BE2C (cell line): ENCODE results near the gene SPART.

Experiments
- DNase-seq: peaks from one replicate; pipeline ENCODE4 v3.0.0-alpha.2; 2020
- H3K27me3 ChIP-seq: fragments of 250-450 bp; sonication (Bioruptor Pico); 2 replicates; pipeline ENCODE4 v1.5.1; 2020; ENCODE audit warnings: mild to moderate bottlenecking
- H3K36me3 ChIP-seq: fragments of 250-450 bp; sonication (Bioruptor Pico); 2 replicates; pipeline ENCODE4 v1.5.1; 2020; ENCODE audit warnings: mild to moderate bottlenecking
- H3K4me1 ChIP-seq: fragments of 250-450 bp; sonication (Bioruptor Pico); 2 replicates; pipeline ENCODE4 v1.5.1; 2020
- H3K4me3 ChIP-seq: 2 replicates; pipeline ENCODE4 v1.5.1; 2011; ENCODE audit warnings: low read depth, low read length
- H3K9me3 ChIP-seq: fragments of 250-450 bp; sonication (Bioruptor Pico); 2 replicates; pipeline ENCODE4 v1.5.1; 2020
- TF ChIP-seq, protein P1 (sequence below): IDR thresholded peaks from 2 replicates; pipeline ENCODE4 v1.5.1; 2012; ENCODE audit warnings: mild to moderate bottlenecking, low read depth, low read length

SPART gene

DNA sequence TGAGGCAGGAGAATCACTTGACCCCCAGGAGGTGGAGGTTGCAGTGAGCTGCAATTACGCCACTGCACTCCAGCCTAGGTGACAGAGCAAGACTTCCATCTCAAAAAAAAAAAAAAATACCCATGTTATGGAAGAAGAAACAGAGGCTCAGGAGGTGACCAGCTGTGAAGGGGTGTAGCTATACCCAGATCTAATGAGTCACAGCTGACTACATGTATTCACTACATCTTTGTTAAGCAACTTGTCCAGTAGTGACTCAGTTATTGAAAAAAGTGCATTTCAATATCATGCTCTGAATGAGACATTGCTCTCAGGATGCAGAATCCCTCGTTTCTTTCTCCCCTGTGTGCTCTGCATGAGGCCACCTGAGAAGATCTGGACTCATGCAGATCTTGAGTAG, 16.1 kb upstream of the SPART start:
- Histone ChIP-seq H3K36me3 (no peaks in the 10 kb centered on the region), H3K27me3 (0 out of 2 replicates have a peak, but pooled peaks cover 3% of the 10 kb centered on the region), H3K9me3 (no peaks in the 10 kb centered on the region), H3K4me3 (no peak overlapping the region), H3K4me1 (no peaks in the 10 kb centered on the region)
- no peak for DNase-seq
- TF ChIP-seq, protein P1, sequence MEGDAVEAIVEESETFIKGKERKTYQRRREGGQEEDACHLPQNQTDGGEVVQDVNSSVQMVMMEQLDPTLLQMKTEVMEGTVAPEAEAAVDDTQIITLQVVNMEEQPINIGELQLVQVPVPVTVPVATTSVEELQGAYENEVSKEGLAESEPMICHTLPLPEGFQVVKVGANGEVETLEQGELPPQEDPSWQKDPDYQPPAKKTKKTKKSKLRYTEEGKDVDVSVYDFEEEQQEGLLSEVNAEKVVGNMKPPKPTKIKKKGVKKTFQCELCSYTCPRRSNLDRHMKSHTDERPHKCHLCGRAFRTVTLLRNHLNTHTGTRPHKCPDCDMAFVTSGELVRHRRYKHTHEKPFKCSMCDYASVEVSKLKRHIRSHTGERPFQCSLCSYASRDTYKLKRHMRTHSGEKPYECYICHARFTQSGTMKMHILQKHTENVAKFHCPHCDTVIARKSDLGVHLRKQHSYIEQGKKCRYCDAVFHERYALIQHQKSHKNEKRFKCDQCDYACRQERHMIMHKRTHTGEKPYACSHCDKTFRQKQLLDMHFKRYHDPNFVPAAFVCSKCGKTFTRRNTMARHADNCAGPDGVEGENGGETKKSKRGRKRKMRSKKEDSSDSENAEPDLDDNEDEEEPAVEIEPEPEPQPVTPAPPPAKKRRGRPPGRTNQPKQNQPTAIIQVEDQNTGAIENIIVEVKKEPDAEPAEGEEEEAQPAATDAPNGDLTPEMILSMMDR: no peak

DNA sequence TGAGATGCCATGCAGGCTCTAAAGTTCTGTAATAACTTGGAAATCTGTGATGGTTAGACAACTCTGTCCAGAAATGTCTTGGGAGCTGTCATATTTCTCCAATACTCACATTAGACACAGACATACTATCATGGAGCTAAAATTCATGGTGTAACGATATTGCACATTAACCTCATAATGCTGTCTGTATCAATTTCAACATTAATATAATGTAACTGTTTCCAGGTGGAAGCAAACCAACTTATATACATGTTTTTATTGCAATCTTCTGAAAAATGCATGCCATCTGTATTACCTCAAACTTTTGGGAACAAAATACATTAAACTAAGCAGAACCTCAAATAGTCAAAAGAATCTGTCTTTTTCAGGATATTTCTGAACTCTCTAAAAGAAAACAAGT, 14.7 kb upstream of the SPART start:
- Histone ChIP-seq H3K4me1 (no peaks in the 10 kb centered on the region), H3K36me3 (no peaks in the 10 kb centered on the region), H3K4me3 (no peak overlapping the region), H3K27me3 (peaks cover 7% of the 10 kb centered on the region; the same call in 1 of the 2 replicates), H3K9me3 (no peaks in the 10 kb centered on the region)
- no peak for DNase-seq
- TF ChIP-seq, protein P1: no peak

DNA sequence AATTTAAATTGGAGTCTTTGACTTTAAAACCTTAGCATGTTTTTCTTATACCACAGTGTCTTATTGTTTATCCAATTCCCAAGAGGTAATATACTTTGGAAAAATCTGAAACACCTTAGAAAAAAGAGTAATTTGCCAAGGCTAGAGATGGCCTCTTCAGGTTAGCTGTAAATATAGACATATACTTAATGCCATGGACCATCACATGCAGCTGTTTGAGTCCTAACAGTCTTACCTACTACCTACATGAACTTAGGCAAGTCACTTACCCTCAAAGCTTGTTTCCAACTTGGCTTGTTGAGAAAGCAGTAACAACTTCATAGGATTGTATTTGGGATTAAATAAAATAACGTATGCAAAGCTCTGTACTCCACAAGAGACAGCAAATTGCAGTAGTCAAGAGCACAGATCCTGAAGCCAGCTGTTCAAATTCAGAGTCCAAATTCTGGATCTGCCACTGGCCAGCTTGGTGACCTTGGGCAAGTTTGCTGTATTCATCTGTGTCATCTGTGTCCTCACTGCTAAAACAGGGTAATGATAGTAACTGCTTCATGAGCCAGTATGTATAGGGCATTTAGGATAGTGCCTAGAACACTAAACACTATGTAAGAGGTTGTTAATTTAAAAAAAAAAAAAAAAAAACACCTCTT, 13.2 kb upstream of the SPART start:
- DNase-seq: no peak
- H3K4me3 ChIP-seq: no peak overlapping the region
- H3K4me1 ChIP-seq: no peaks in the 10 kb centered on the region
- TF ChIP-seq, protein P1: no peak
- peaks cover 7% of the 10 kb centered on the region; the same call in 1 of the 2 replicates for H3K27me3 ChIP-seq
- H3K9me3 ChIP-seq: no peaks in the 10 kb centered on the region
- no peaks in the 10 kb centered on the region for H3K36me3 ChIP-seq

DNA sequence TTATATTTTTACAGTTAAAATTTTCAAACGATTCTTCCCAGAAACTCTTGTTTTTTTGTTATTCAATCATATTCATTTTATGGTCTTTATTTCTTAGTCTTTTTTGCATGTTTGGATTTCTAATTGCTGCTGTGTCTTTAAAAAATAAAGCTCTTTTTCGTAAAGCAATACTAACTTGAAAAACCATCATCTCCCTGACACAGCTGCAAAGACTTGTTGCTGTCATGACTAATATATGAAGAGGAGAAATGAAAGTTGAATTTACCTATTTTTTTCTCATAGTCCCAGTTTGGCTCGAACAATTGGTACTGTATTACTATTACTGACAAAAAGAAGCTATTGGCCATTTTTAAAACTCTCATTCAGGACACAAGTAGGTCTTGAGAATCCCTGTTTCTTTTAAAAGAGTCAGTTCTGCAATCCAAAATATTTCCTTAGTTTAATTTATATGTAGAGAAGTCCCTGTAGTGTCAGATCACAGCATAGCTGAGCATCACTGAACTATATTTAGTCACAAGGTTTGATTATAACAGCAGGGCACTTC, 12.1 kb upstream of the SPART start:
- DNase-seq: no peak
- no peaks in the 10 kb centered on the region for H3K9me3 ChIP-seq
- no peaks in the 10 kb centered on the region for H3K4me1 ChIP-seq
- peaks cover 7% of the 10 kb centered on the region; the same call in 1 of the 2 replicates for H3K27me3 ChIP-seq
- H3K4me3 ChIP-seq: no peak overlapping the region
- TF ChIP-seq, protein P1: no peak
- no peaks in the 10 kb centered on the region for H3K36me3 ChIP-seq

DNA sequence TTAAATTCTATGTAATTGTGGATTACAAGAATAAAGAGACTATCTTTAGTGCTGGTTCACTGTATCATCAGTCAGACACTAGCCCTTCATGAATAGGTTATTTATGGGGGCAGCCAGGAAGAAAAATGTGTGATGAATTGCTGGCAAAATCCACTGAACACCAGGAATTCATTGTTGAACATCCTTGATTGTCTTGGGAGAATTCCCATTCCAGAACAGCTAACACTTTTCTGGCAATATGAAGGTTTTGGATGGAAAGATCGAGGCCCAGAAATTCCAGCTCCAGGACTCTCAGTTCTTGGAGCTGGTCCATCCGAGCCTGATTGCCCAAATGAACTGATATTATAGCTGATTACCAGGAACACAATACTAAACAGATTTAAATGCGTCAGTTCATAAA, 11.5 kb upstream of the SPART start:
- no peak for DNase-seq
- Histone ChIP-seq H3K4me3 (no peak overlapping the region), H3K27me3 (peaks cover 7% of the 10 kb centered on the region; the same call in 1 of the 2 replicates), H3K9me3 (no peaks in the 10 kb centered on the region), H3K4me1 (no peaks in the 10 kb centered on the region), H3K36me3 (no peaks in the 10 kb centered on the region)
- TF ChIP-seq, protein P1: no peak

DNA sequence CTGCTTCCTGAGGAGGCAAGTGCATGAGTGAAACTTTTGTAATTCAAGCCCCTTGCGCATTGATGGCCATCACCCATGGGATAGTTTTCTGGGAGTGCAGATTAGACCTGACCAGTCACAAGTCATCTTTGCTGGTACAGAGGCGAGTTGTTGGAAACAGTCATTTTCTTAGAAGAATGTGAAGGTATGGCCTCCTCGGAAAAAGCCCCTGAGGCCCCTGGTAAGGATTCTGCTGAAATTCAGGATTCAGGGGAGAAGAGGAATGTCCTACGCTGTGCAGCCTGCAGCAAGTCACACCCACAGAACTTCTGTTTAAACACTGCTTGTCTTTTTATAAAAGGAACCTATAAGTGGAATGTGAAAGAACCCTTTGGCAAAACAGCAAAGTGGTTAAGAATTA, 11.0 kb upstream of the SPART start:
- Histone ChIP-seq H3K9me3 (no peaks in the 10 kb centered on the region), H3K36me3 (no peaks in the 10 kb centered on the region), H3K4me3 (no peak overlapping the region), H3K4me1 (no peaks in the 10 kb centered on the region), H3K27me3 (peaks cover 7% of the 10 kb centered on the region; the same call in 1 of the 2 replicates)
- DNase-seq: no peak
- TF ChIP-seq, protein P1: no peak
